H1 (cell line): ENCODE measurements around the gene DGUOK. TPM values are rescaled to one million over a fixed set of nuclear protein-coding genes. Genes with fewer than 3 reads are reported as not detected.

Experiments used
- CTCF ChIA-PET: fragments of 300-600 bp; sonication (Branson Sonifier 250); formaldehyde crosslinking; loops from one replicate; lab custom pipeline; 2021; ENCODE audit not compliant: partially characterized antibody; lab: Charles Lee
- POLR2A ChIA-PET: fragments of 300-600 bp; sonication (Branson Sonifier 250); formaldehyde crosslinking; loops from one replicate; lab custom pipeline; 2021; ENCODE audit warnings: inconsistent platforms; ENCODE audit not compliant: partially characterized antibody; lab: Charles Lee
- DNase-seq, 2 experiments: peaks; one replicate each; pipeline versions ENCODE4 v3.0.0 to v3.0.0-alpha.2; 2010 to 2022; ENCODE audit warnings: low spot score in 2 of 2, low read depth in 1 of 2, mixed read lengths in 1 of 2
- FAIRE-seq: peaks from 2 replicates; lab custom pipeline; 2011; peaks lifted over from hg19 to GRCh38; lab: Jason Lieb, UNC
- H2AFZ ChIP-seq: 2 replicates; pipeline ENCODE4 v1.8.1; 2012; ENCODE audit warnings: low read length, inconsistent platforms
- H2AK5ac ChIP-seq: 2 replicates; pipeline ENCODE4 v1.6.1; 2013; ENCODE audit warnings: low read depth, low read length
- H2BK120ac ChIP-seq: replicated peaks from 2 replicates; pipeline ENCODE3; 2013; ENCODE audit warnings: low read depth, low read length, inconsistent platforms
- H2BK12ac ChIP-seq: 2 replicates; pipeline ENCODE4 v1.6.1; 2013; ENCODE audit warnings: low read depth, low read length
- H2BK15ac ChIP-seq: 2 replicates; pipeline ENCODE4 v1.6.1; 2013; ENCODE audit warnings: low read length
- H2BK20ac ChIP-seq: 2 replicates; pipeline ENCODE4 v1.6.1; 2013; ENCODE audit warnings: low read length
- H2BK5ac ChIP-seq: 2 replicates; pipeline ENCODE4 v1.6.1; 2013; ENCODE audit warnings: low read depth, low read length
- H3K14ac ChIP-seq: 2 replicates; pipeline ENCODE4 v1.6.1; 2013; ENCODE audit warnings: inconsistent platforms; ENCODE audit not compliant: insufficient read length
- H3K18ac ChIP-seq: 2 replicates; pipeline ENCODE4 v1.6.1; 2013; ENCODE audit warnings: low read length; ENCODE audit errors: extremely low read depth
- H3K23ac ChIP-seq: 2 replicates; pipeline ENCODE4 v1.6.1; 2013; ENCODE audit warnings: inconsistent platforms; ENCODE audit not compliant: insufficient read length
- H3K23me2 ChIP-seq: 2 replicates; pipeline ENCODE4 v1.6.1; 2013; ENCODE audit warnings: low read depth, low read length
- H3K27ac ChIP-seq: 2 replicates; pipeline ENCODE4 v1.6.1; 2011; ENCODE audit warnings: low read depth, low read length, inconsistent platforms
- H3K27me3 ChIP-seq, 4 experiments: replicated peaks in 1 of 4; 1 replicate in 1 of 4; 2 replicates in 3 of 4; pipeline versions ENCODE4 v1.6.1 to v1.8.1; 2011 to 2013; ENCODE audit warnings: low read length in 3 of 4, mild to moderate bottlenecking in 3 of 4, inconsistent platforms in 2 of 4, mixed read lengths in 2 of 4, moderate library complexity in 1 of 4; ENCODE audit not compliant: control insufficient read depth in 3 of 4, insufficient read depth in 3 of 4; ENCODE audit errors: extremely low read depth in 1 of 4
- H3K36me3 ChIP-seq, 4 experiments: 2 replicates each; pipeline versions ENCODE4 v1.6.1 to v1.8.1; 2011 to 2013; ENCODE audit warnings: mild to moderate bottlenecking in 4 of 4, low read length in 3 of 4, moderate library complexity in 2 of 4, control low read depth in 1 of 4, inconsistent platforms in 1 of 4; ENCODE audit not compliant: insufficient read depth in 4 of 4, control insufficient read depth in 2 of 4
- H3K4ac ChIP-seq: replicated peaks from 2 replicates; pipeline ENCODE3; 2013; ENCODE audit warnings: low read length, low read depth, mixed read lengths, inconsistent platforms; ENCODE audit not compliant: insufficient read length
- H3K4me1 ChIP-seq, 4 experiments: replicated peaks in 1 of 4; 1 replicate in 1 of 4; 2 replicates in 3 of 4; pipeline versions ENCODE4 v1.6.1 to v1.8.1; 2011 to 2013; ENCODE audit warnings: low read length in 3 of 4, inconsistent platforms in 2 of 4, mixed read lengths in 1 of 4; ENCODE audit not compliant: insufficient read depth in 4 of 4, control insufficient read depth in 3 of 4
- H3K4me2 ChIP-seq, 2 experiments: 2 replicates each; pipeline versions ENCODE4 v1.6.1 to v1.8.1; 2011 to 2013; ENCODE audit warnings: low read depth in 2 of 2, low read length in 2 of 2, control low read depth in 1 of 2, inconsistent platforms in 1 of 2, mild to moderate bottlenecking in 1 of 2; ENCODE audit not compliant: insufficient read depth in 1 of 2
- H3K4me3 ChIP-seq, 4 experiments: fragments of 200-600, 300-600 bp in 1 of 4; sonication (generic), shearing (Covaris generic), sonication (Bioruptor Twin) in 1 of 4; 2 replicates each; pipeline versions ENCODE4 v1.5.1 to v1.8.1; 2011 to 2016; ENCODE audit warnings: low read length in 4 of 4, low read depth in 3 of 4, control low read depth in 2 of 4, inconsistent platforms in 2 of 4, mild to moderate bottlenecking in 2 of 4, mixed read lengths in 1 of 4, moderate library complexity in 1 of 4; ENCODE audit not compliant: insufficient read depth in 2 of 4; ENCODE audit errors: extremely low read depth in 1 of 4
- H3K56ac ChIP-seq: replicated peaks from 2 replicates; pipeline ENCODE3; 2013; ENCODE audit warnings: low read depth, mild to moderate bottlenecking, mixed read lengths, low read length, inconsistent platforms; ENCODE audit not compliant: insufficient read length
- H3K79me1 ChIP-seq: 2 replicates; pipeline ENCODE4 v1.6.1; 2013; ENCODE audit warnings: low read depth, low read length, control low read depth
- H3K79me2 ChIP-seq, 2 experiments: 2 replicates each; pipeline versions ENCODE4 v1.6.1 to v1.8.1; 2012 to 2013; ENCODE audit warnings: low read length in 2 of 2, mild to moderate bottlenecking in 2 of 2, inconsistent platforms in 1 of 2; ENCODE audit not compliant: insufficient read depth in 2 of 2, control insufficient read depth in 1 of 2
- H3K9ac ChIP-seq, 4 experiments: replicated peaks in 1 of 4; 1 replicate in 1 of 4; 2 replicates in 3 of 4; pipeline versions ENCODE4 v1.6.1 to v1.8.1; 2011 to 2013; ENCODE audit warnings: low read depth in 3 of 4, low read length in 3 of 4, control low read depth in 2 of 4, mild to moderate bottlenecking in 2 of 4, moderate library complexity in 2 of 4, inconsistent platforms in 1 of 4; ENCODE audit errors: extremely low read depth in 1 of 4
- H3K9me3 ChIP-seq, 2 experiments: 2 replicates each; pipeline versions ENCODE4 v1.6.1 to v1.8.1; 2012 to 2013; ENCODE audit warnings: mild to moderate bottlenecking in 2 of 2, moderate library complexity in 2 of 2, control low read depth in 1 of 2, inconsistent platforms in 1 of 2, low read depth in 1 of 2, low read length in 1 of 2, mixed read lengths in 1 of 2; ENCODE audit not compliant: insufficient read depth in 2 of 2
- H4K20me1 ChIP-seq, 2 experiments: replicated peaks in 1 of 2; 2 replicates each; pipeline versions ENCODE3 to v1.8.1; 2011 to 2013; ENCODE audit warnings: inconsistent platforms in 2 of 2, low read length in 2 of 2, mild to moderate bottlenecking in 1 of 2; ENCODE audit not compliant: insufficient read depth in 2 of 2, control insufficient read depth in 1 of 2
- H4K5ac ChIP-seq: 2 replicates; pipeline ENCODE4 v1.6.1; 2013; ENCODE audit warnings: low read length, low read depth, mixed read lengths, inconsistent platforms; ENCODE audit not compliant: insufficient read length
- H4K8ac ChIP-seq: 2 replicates; pipeline ENCODE4 v1.8.0; 2013; ENCODE audit warnings: mild to moderate bottlenecking, moderate library complexity, low read length, inconsistent platforms; ENCODE audit not compliant: insufficient read depth; ENCODE audit errors: extremely low read depth
- H4K91ac ChIP-seq: replicated peaks from 2 replicates; pipeline ENCODE3; 2013; ENCODE audit warnings: low read length, mixed read lengths, inconsistent platforms; ENCODE audit not compliant: insufficient read length
- JUND ChIP-seq: IDR thresholded peaks from 2 replicates; pipeline ENCODE4 v1.6.1; 2011; ENCODE audit warnings: mild to moderate bottlenecking, improper control_type of control experiment, low read length
- SUZ12 ChIP-seq: fragments of 200-600 bp; sonication (generic); IDR thresholded peaks from 2 replicates; pipeline ENCODE4 v1.6.1; 2012; ENCODE audit warnings: mild to moderate bottlenecking, inconsistent platforms, low read length, moderate library complexity, mixed read lengths
- WGBS, 2 experiments: shearing (Covaris generic) in 1 of 2; methylation state at CpG; one replicate each; pipeline versions ENCODE4 v1.1.6 to v1.1.7; 2013 to 2015; ENCODE audit warnings: low lambda C conversion rate in 2 of 2, mixed read lengths in 2 of 2, inconsistent platforms in 1 of 2, low coverage in 1 of 2, missing lambda C conversion rate in 1 of 2; ENCODE audit not compliant: insufficient replicate concordance in 2 of 2, insufficient coverage in 1 of 2, insufficient read length in 1 of 2; ENCODE audit errors: extremely low coverage in 1 of 2, missing lambda C conversion rate in 1 of 2; 5-methylcytosine and 5-hydroxymethylcytosine counted together
- polyA plus RNA-seq, 7 experiments: library from polyadenylated mRNA; depleted of rRNA in 3 of 7; stranded (reverse) in 5 of 7; unstranded in 2 of 7; fragments of >200 nt in 5 of 7; fragments of 200-250 nt in 2 of 7; gene quantifications; 1 replicate in 5 of 7; 2 replicates in 1 of 7; 4 replicates in 1 of 7; pipeline versions ENCODE4 v1.2.1 to v1.2.3, GENCODE V29; 2011 to 2013; ENCODE audit warnings: missing spikeins in 2 of 7, mixed read lengths in 2 of 7
- total RNA-seq: library from RNA; stranded (reverse); fragmentation: NEBNext Ultra II Directional; extraction: Animal tissue kit (Norgen Biotek cat#: 25700); gene quantifications from 2 replicates; pipeline ENCODE4 v1.2.1, GENCODE V29; 2021

The DGUOK gene
- total and polyA plus RNA-seq, 2 of the 8 experiments (the other 6 are each of a cell fraction or from before 2014, with no cell fraction given), result 110 to 168 TPM

GRCh38 chr2:73922681-73923080, 4.0 kb upstream of the DGUOK start:
- Histone ChIP-seq H3K23me2 (no peaks in the 10 kb centered on the region), H3K23ac (no peak overlapping the region), H3K4ac (no peak overlapping the region), H3K9ac (no peak overlapping the region), H2BK20ac (no peak overlapping the region), H3K36me3 (no peaks in the 10 kb centered on the region), H3K27me3 (no peaks in the 10 kb centered on the region), H2BK15ac (no peak overlapping the region), H3K79me1 (no peaks in the 10 kb centered on the region), H3K56ac (no peak overlapping the region), H2BK120ac (no peak overlapping the region), H3K9me3 (no peaks in the 10 kb centered on the region), H3K4me2 (no peak overlapping the region), H3K4me3 (no peak overlapping the region), H3K79me2 (peaks cover 0 to 9% of the 10 kb centered on the region in 2 experiments; a peak in 2 of 4 replicates), H4K20me1 (no peaks in the 10 kb centered on the region), H3K14ac (no peak overlapping the region), H4K5ac (no peak overlapping the region), H2BK5ac (no peak overlapping the region), H2AK5ac (no peak overlapping the region), H4K91ac (no peak overlapping the region), H3K4me1 (peaks cover 4 to 11% (median 6%) of the 10 kb centered on the region in 4 experiments; a peak in 6 of 7 replicates), H3K27ac (no peak overlapping the region), H3K18ac (no peak overlapping the region), H4K8ac (no peak overlapping the region), H2BK12ac (no peak overlapping the region), H2AFZ (no peak overlapping the region)
- WGBS, 2 experiments, result 71% methylated on average over 5 of the region's 5 CpGs; no CpG with 5 or more reads in 1 of the 2 experiments
- DNase-seq (no peak), FAIRE-seq (no peak)
- CTCF ChIA-PET, result interaction anchor here (1.7 to 4.0 kb wide), 3 partner anchors 10 to 16 kb away, joined by 3 to 24 read pairs (median 21); no protein-coding TSS in a partner anchor
- no peak for TF ChIP-seq JUND
- no peak for TF ChIP-seq SUZ12
- POLR2A ChIA-PET, result interaction anchor here (1.1 kb wide), 1 partner anchor 225 kb away, joined by 3 read pairs; no protein-coding TSS in a partner anchor
